RPMI7951 (cell line): ENCODE results near the gene TNS3. TPM values are rescaled to one million over a fixed set of nuclear protein-coding genes. Genes with fewer than 3 reads are reported as not detected.

Experiments
- DNase-seq: peaks from one replicate; pipeline ENCODE4 v3.0.0-alpha.2; 2012; ENCODE audit warnings: low read depth
- total RNA-seq: library from RNA; depleted of rRNA; stranded (reverse); fragments of >200 nt; shearing (Covaris generic); gene quantifications from 2 replicates; pipeline ENCODE4 v1.2.3, GENCODE V29; 2014

Gene TNS3
- total RNA-seq, 1 experiment from 2014 or later = 149 TPM

GRCh38 chr7:47565640-47566250 is 16.2 kb downstream of the TNS3 start:
- DNase-seq = no peak

GRCh38 chr7:47563521-47563920 is 18.4 kb downstream of the TNS3 start:
- no peak for DNase-seq

- no peak for DNase-seq
Observed at GRCh38 chr7:47561715-47562446, 20.0 kb downstream of the TNS3 start.

GRCh38 chr7:47559306-47560220 is 22.3 kb downstream of the TNS3 start:
- no peak for DNase-seq

GRCh38 chr7:47557694-47558670 is 23.9 kb downstream of the TNS3 start:
- DNase-seq = peak; percentile 96

- no peak for DNase-seq
Observed at GRCh38 chr7:47557317-47557693, 24.6 kb downstream of the TNS3 start.

- DNase-seq = peak; percentile 77
Observed at GRCh38 chr7:47556511-47557180, 25.3 kb downstream of the TNS3 start.

GRCh38 chr7:47553309-47553708 is 28.6 kb downstream of the TNS3 start:
- no peak for DNase-seq

GRCh38 chr7:47552621-47553020 is 29.3 kb downstream of the TNS3 start:
- DNase-seq = peak; percentile 77

- DNase-seq = no peak
Observed at GRCh38 chr7:47551668-47552440, 30.1 kb downstream of the TNS3 start.

- no peak for DNase-seq
Observed at GRCh38 chr7:47550788-47551470, 31.0 kb downstream of the TNS3 start.

- DNase-seq = no peak
Observed at GRCh38 chr7:47549916-47550315, 32.0 kb downstream of the TNS3 start.

GRCh38 chr7:47549397-47549796 is 32.5 kb downstream of the TNS3 start:
- DNase-seq = no peak

- DNase-seq = no peak
Observed at GRCh38 chr7:47548546-47548945, 33.4 kb downstream of the TNS3 start.

- no peak for DNase-seq
Observed at GRCh38 chr7:47546733-47547494, 35.0 kb downstream of the TNS3 start.

- DNase-seq = no peak
Observed at GRCh38 chr7:47546171-47546570, 35.7 kb downstream of the TNS3 start.

GRCh38 chr7:47544416-47544815 is 37.5 kb downstream of the TNS3 start:
- no peak for DNase-seq

- no peak for DNase-seq
Observed at GRCh38 chr7:47543714-47544113, 38.2 kb downstream of the TNS3 start.

GRCh38 chr7:47543056-47543455 is 38.9 kb downstream of the TNS3 start:
- no peak for DNase-seq
